ENCODE measurements around the gene UXS1. TPM values are rescaled to one million over a fixed set of nuclear protein-coding genes. Genes with fewer than 3 reads are reported as not detected.

The UXS1 gene
- total RNA-seq, 2 experiments from 2014 or later: 35.6 to 37.7 TPM

DNA sequence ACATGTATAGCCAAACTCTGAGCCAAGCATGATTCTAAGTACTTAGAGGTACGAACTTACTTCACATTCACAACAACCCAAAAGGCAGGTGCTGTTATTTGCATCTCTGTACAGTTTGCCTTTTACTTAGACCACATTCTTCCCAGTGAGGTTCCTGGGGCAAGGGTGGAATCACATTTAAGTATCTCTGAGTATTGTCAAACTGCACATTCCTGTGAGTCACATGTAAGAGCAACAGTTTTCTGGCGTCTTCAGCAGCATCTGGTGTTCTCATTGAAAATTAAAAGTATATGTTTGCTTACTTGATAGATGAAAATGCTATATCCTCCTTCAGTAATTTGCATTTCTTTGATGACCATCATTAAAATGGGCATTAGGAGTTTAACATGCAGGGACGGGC, 119.1 kb downstream of the UXS1 start:
- no peak overlapping the region for H3K27ac Mint-ChIP-seq
- H3K36me3 Mint-ChIP-seq (ENCODE audit: low read depth): no peaks in the 10 kb centered on the region
- CTCF ChIA-PET: interaction anchor here (1.6 kb wide), 1 partner anchor 10 kb away, joined by 6 read pairs; no protein-coding TSS in a partner anchor
- POLR2A ChIA-PET: no interaction called here
- no peaks in the 10 kb centered on the region for H3K27me3 Mint-ChIP-seq
- ATAC-seq (no peak), DNase-seq (no peak)
- intact Hi-C loops (cut with DNase I, micrococcal nuclease): no loop called here
- no peaks in the 10 kb centered on the region for H3K9me3 Mint-ChIP-seq (ENCODE audit: low read depth)
- no peak overlapping the region for H3K4me3 Mint-ChIP-seq
- H3K4me1 Mint-ChIP-seq: peaks cover 33% of the 10 kb centered on the region

DNA sequence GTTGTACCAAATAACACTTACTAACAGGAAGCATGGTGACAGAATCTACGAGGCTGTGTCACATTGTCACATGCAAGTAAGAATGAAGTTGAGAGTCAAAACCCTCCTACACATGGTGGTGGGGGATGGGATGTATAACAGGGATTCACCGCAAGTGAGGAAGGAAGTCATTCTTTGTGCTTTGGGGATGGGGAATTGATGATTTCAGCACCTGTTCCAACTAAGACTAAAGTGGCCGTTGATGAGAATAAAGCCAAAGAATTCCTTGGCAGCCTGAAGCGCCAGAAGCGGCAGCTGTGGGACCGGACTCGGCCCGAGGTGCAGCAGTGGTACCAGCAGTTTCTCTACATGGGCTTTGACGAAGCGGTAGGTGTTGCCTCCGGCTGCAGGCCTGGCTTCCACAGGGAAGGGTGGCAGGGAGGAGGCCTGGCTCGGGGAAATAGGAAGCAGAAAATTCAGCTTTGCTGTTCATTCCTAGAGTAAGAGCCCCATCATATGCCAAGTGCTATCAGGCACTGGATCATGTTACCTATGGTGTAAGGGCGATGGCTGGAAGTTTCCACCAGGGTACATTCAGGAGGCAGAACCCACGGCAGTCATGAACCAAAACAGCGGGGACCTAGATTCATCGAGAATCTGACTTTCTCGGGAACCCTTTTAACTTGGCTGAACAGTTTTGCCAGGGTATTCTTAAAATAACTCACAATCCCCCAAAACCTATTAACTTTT, 120.3 kb downstream of the UXS1 start:
- no peaks in the 10 kb centered on the region for H3K27me3 Mint-ChIP-seq
- no peak overlapping the region for H3K4me3 Mint-ChIP-seq
- no peaks in the 10 kb centered on the region for H3K9me3 Mint-ChIP-seq (ENCODE audit: low read depth)
- ATAC-seq: peak; percentile 81
- POLR2A ChIA-PET: no interaction called here
- CTCF ChIA-PET: interaction anchor here (1.6 kb wide), 1 partner anchor 11 kb away, joined by 6 read pairs; no protein-coding TSS in a partner anchor
- no peaks in the 10 kb centered on the region for H3K36me3 Mint-ChIP-seq (ENCODE audit: low read depth)
- DNase-seq: peak; percentile 46
- H3K27ac Mint-ChIP-seq: peak overlapping the region; percentile 34
- intact Hi-C loops (cut with DNase I, micrococcal nuclease): no loop called here
- peaks cover 28% of the 10 kb centered on the region for H3K4me1 Mint-ChIP-seq

DNA sequence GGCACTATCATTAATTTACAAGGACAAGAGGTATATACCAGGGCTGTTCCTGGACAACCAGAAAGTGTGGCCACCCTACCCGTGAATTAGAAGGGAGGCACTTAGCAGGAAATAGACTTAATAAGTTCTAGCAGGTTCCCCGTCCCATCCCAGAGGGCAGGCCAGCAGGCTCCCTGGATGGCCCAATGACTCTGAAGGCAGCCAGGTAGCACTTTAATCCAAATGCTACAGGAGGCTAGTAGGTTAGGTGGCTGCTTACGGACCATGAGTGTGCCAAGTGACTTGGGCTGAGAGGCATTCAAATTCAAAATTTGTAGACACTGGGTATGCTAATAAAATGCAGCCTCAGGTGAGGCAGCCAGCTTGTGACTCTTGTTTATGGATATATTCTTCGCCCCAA, 123.9 kb downstream of the UXS1 start:
- Mint-ChIP-seq H3K27ac (no peak overlapping the region), H3K4me3 (no peak overlapping the region), H3K9me3 (ENCODE audit: low read depth) (no peaks in the 10 kb centered on the region), H3K27me3 (peaks cover 9% of the 10 kb centered on the region), H3K4me1 (peaks cover 23% of the 10 kb centered on the region), H3K36me3 (ENCODE audit: low read depth) (peaks cover 2% of the 10 kb centered on the region)
- CTCF ChIA-PET: interaction anchor here (1.1 kb wide), 1 partner anchor 16 kb away, joined by 3 read pairs; no protein-coding TSS in a partner anchor
- DNase-seq (no peak), ATAC-seq (no peak)
- intact Hi-C loops (cut with DNase I, micrococcal nuclease): no loop called here
- POLR2A ChIA-PET: no interaction called here

DNA sequence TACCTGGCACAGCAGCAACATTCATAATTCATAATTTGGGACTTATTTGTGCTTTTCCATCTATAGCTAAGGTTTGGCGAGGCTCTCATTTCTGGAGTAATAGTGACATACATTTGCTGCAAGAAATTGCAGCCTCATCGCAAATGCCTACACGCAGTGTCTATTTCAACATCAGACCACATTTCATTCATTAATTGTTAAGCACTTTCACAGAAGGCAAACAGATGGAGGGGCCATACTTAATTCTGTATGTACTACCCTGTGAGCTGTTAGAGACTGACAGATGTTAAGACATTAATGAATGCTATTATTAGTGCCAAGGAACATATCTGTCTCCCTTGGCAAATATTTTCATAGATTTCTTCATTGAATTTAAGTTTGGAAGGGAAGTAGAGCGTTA, 125.7 kb downstream of the UXS1 start:
- ChIA-PET CTCF (interaction anchor here (1.1 to 1.3 kb wide), 2 partner anchors 144 to 270 kb away, joined by 3 to 4 read pairs; no protein-coding TSS in a partner anchor), POLR2A (no interaction called here)
- Mint-ChIP-seq H3K27ac (no peak overlapping the region), H3K4me3 (no peak overlapping the region), H3K27me3 (peaks cover 9% of the 10 kb centered on the region), H3K9me3 (ENCODE audit: low read depth) (no peaks in the 10 kb centered on the region), H3K36me3 (ENCODE audit: low read depth) (peaks cover 2% of the 10 kb centered on the region), H3K4me1 (peaks cover 18% of the 10 kb centered on the region)
- intact Hi-C loops (cut with DNase I, micrococcal nuclease): no loop called here
- DNase-seq (no peak), ATAC-seq (no peak)

DNA sequence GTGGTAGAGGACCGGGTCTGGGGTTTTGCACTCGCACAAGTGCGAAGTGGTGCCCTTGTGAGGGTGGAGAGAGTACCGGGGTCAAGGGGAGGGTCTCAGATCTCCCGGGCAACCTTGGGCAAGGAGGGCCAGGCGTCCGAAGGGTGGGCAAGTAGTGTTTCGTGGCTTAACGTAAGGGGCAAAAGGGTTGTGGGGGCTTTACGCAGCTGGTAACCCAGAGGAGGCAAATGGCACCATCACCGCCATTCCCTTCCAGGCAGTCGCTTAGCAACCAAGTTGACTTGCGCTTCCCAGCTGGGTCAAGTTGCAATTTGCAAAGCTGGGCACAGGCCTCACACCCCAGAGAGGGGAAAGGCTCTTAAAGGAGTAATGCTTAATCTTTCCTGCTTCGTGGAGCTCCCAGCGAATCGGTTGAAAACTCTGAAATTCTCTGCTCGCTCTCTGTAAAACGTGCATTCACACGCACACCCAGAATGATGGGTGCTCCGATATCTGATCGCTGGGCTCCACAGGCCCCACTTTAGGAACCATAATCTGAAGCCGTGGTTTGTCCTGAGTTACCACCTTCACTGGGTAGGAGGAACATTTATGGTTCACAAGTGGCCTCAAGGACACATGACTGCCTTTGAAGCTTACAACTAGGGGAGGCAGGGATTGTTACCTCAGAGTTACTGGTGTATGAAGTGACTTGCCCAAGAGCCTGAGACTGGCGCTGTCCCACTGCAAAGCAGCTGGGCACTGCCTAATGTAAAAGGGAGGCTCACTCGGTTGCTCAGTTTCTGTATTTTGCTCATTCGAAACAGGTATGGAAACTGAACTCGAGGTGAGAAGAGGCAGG, 127.9 kb downstream of the UXS1 start:
- Mint-ChIP-seq H3K36me3 (ENCODE audit: low read depth) (peaks cover 2% of the 10 kb centered on the region), H3K9me3 (ENCODE audit: low read depth) (no peaks in the 10 kb centered on the region), H3K4me1 (peaks cover 15% of the 10 kb centered on the region), H3K4me3 (peak overlapping the region; percentile 63), H3K27me3 (peaks cover 9% of the 10 kb centered on the region), H3K27ac (peak overlapping the region; percentile 35)
- intact Hi-C loops (cut with DNase I, micrococcal nuclease): no loop called here
- ChIA-PET POLR2A (interaction anchor here (0.6 kb wide), 2 partner anchors 27 to 30 kb away, joined by 4 to 5 read pairs; no protein-coding TSS in a partner anchor), CTCF (interaction anchor here (0.7 to 0.8 kb wide), 2 partner anchors 20 to 28 kb away, joined by 3 read pairs; no protein-coding TSS in a partner anchor)
- ATAC-seq (no peak), DNase-seq (no peak)

DNA sequence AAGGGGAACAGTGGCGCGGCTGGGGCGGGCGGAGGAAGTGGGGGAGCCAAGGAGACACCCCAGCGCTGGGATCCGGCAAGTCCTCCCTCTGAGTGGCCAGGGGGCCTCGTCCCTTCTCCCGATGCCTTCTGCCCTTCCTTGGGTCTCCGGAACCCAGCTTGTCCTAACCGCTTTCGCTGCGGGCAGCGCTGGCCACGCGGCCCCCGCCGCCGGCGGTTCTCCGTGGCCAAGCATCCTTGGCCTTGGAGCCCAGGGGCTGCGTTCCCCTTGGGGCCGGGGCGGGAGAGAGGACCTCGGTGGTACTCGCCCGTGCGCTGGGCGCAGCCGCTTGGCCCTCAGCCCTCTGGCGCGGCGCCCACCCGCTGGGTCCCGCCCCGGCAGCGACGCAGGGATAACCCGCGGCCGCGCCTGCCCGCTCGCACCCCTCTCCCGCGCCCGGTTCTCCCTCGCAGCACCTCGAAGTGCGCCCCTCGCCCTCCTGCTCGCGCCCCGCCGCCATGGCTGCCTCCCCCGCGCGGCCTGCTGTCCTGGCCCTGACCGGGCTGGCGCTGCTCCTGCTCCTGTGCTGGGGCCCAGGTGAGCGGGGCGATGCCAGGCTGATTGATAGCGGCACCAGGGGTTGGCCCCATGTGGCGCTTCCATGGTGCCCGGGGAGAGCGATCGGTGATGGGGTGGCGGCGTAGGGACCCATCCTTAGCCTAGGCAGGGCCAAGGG, 128.7 kb downstream of the UXS1 start:
- POLR2A ChIA-PET: interaction anchor here (0.6 kb wide), 1 partner anchor 31 kb away, joined by 4 read pairs; no protein-coding TSS in a partner anchor
- Mint-ChIP-seq H3K4me3 (peak overlapping the region; percentile 63), H3K9me3 (ENCODE audit: low read depth) (peaks cover 3% of the 10 kb centered on the region), H3K27ac (peak overlapping the region; percentile 35), H3K27me3 (peaks cover 9% of the 10 kb centered on the region), H3K36me3 (ENCODE audit: low read depth) (peaks cover 2% of the 10 kb centered on the region), H3K4me1 (peaks cover 15% of the 10 kb centered on the region)
- CTCF ChIA-PET: interaction anchor here (0.7 kb wide), 1 partner anchor 21 kb away, joined by 3 read pairs; no protein-coding TSS in a partner anchor
- ATAC-seq (peak; percentile 70), DNase-seq (peak; percentile 46)
- intact Hi-C loops (cut with DNase I, micrococcal nuclease): no loop called here

DNA sequence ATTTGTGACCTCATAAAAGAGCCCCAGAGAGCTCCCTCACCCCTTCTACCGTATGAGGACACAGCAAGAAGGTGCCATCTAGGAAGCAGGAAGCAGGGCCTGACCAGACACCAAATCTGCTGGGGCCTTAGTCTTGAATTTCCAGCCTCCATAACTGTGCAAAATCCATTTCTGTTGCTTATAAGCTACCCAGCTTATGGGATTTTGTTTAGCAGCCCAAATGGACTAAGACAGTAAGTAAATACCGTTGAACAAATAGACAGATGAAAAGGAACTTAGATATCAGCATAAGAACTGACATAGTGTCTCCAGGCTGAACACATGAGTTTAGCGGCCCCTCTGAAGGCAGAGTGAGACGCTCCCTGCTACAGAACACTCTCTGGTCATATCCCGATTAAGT, 130.9 kb downstream of the UXS1 start:
- Mint-ChIP-seq H3K4me3 (no peak overlapping the region), H3K27ac (no peak overlapping the region), H3K27me3 (peaks cover 9% of the 10 kb centered on the region), H3K36me3 (ENCODE audit: low read depth) (peaks cover 2% of the 10 kb centered on the region), H3K9me3 (ENCODE audit: low read depth) (peaks cover 3% of the 10 kb centered on the region), H3K4me1 (peaks cover 25% of the 10 kb centered on the region)
- ATAC-seq: no peak
- POLR2A ChIA-PET: no interaction called here
- no peak for DNase-seq
- intact Hi-C loops (cut with DNase I, micrococcal nuclease): no loop called here
- CTCF ChIA-PET: interaction anchor here (0.8 to 1.1 kb wide), 4 partner anchors 8 to 224 kb away, joined by 3 to 6 read pairs (median 4); no protein-coding TSS in a partner anchor

DNA sequence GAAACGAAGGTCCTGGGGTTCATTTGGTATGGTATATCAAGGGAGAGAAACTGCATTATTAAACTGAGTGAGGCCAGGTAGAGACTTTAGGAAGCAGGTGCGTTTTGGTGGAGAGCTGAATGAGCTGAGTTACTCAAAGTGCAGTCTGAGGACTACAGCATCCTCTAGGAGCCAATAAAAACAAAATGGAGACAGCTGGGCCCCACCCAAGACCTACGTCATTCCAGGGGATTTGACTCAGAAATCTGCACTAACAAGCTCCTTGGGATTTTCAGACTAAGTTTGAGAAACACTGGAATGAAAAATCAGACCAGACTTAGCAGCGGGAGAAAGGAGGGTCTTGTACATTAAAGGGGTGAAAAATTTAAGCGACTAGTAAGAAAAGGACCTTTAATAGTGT, 131.5 kb downstream of the UXS1 start:
- H3K4me3 Mint-ChIP-seq: no peak overlapping the region
- peaks cover 2% of the 10 kb centered on the region for H3K36me3 Mint-ChIP-seq (ENCODE audit: low read depth)
- intact Hi-C loops (cut with DNase I, micrococcal nuclease): no loop called here
- ChIA-PET POLR2A (no interaction called here), CTCF (interaction anchor here (0.9 to 1.1 kb wide), 4 partner anchors 9 to 63 kb away, joined by 3 to 6 read pairs (median 4); no protein-coding TSS in a partner anchor)
- peaks cover 3% of the 10 kb centered on the region for H3K9me3 Mint-ChIP-seq (ENCODE audit: low read depth)
- H3K27ac Mint-ChIP-seq: no peak overlapping the region
- ATAC-seq: no peak
- DNase-seq: no peak
- peaks cover 9% of the 10 kb centered on the region for H3K27me3 Mint-ChIP-seq
- H3K4me1 Mint-ChIP-seq: peaks cover 29% of the 10 kb centered on the region

DNA sequence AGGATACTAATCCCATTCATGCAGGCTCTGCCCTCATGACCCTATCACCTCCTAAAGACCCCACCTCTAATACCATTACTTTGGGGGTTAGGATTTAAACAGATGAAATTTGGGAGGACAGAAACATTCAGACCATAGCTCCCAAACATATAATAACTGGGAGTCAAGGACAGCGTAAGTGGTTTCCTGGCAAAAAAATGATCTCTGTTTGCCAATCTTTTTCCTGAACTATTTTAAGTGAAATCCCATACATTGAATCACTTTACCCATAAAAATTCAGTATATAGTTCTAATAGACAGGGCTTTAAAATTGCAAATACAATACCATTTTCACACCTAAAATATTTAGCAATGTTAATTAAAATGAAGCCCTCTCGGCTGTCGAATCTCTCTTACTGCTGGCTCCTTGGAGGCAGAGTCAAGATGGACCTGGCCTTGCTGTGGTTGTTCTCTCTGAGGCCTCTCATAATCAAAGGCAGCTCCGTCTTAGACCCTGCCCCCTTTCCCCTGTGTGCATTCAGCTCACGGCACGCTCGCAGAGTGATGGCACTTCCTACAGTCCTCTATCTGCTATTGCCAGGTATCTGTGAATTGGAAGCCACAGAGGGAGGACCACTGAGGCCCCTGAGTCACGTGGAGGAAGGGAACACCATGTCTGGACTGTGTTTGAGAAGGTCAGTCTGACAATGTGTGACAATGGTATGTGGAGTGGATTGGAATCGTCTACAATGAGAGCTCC, 132.3 kb downstream of the UXS1 start:
- DNase-seq: no peak
- no peak overlapping the region for H3K4me3 Mint-ChIP-seq
- ChIA-PET POLR2A (no interaction called here), CTCF (interaction anchor here (1.0 to 1.1 kb wide), 2 partner anchors 10 to 62 kb away, joined by 3 to 6 read pairs; no protein-coding TSS in a partner anchor)
- peaks cover 38% of the 10 kb centered on the region for H3K4me1 Mint-ChIP-seq
- H3K27ac Mint-ChIP-seq: no peak overlapping the region
- intact Hi-C loops (cut with DNase I, micrococcal nuclease): no loop called here
- no peak for ATAC-seq
- peaks cover 3% of the 10 kb centered on the region for H3K9me3 Mint-ChIP-seq (ENCODE audit: low read depth)
- H3K36me3 Mint-ChIP-seq (ENCODE audit: low read depth): peaks cover 2% of the 10 kb centered on the region
- peaks cover 9% of the 10 kb centered on the region for H3K27me3 Mint-ChIP-seq

DNA sequence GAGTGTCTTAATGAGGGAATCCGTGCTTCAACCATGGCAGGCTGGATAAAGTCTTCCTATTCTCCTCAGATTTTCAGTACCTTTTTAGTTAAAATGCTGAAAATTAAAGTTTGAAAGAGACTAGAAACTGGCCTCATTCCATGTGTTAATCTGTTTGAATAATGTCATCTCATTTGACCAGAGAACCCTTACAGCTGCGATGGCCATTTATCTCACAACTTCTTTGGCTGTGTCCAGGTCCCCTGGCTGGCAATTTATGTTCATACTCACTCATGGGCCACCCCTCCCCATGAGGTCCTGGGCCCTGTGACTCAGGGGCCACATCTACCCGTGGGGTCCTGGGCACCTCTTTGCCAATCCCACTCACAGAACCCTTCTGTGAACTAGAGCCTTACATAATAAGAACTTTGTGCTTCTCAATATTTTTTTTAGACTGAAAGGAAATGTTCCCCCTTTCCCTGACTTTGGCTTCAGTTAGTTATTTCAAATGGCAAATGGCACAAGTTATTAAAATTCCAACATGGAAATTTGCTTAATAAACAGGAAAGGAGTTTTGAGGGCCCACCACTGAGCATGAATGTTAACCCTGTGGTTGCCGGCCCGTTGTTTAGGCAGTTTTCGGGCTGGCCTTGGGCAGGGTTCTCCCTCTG, 134.6 kb downstream of the UXS1 start:
- POLR2A ChIA-PET: no interaction called here

More for the DNA sequence above, 134.6 kb downstream of the UXS1 start:
- Mint-ChIP-seq H3K4me3 (no peak overlapping the region), H3K36me3 (ENCODE audit: low read depth) (no peaks in the 10 kb centered on the region), H3K27ac (no peak overlapping the region), H3K9me3 (ENCODE audit: low read depth) (peaks cover 3% of the 10 kb centered on the region), H3K27me3 (no peaks in the 10 kb centered on the region), H3K4me1 (peaks cover 42% of the 10 kb centered on the region)
- ATAC-seq (no peak), DNase-seq (no peak)
- CTCF ChIA-PET: interaction anchor here (0.6 kb wide), 1 partner anchor 397 kb away, joined by 3 read pairs; no protein-coding TSS in a partner anchor
- intact Hi-C loops (cut with DNase I, micrococcal nuclease): no loop called here
